ENCODE measurements around the gene KCNK17.

The KCNK17 gene

GRCh38 chr6:39335780-39336545 lies 21.7 kb upstream of the KCNK17 start:
- peak in 1 of 2 donors; percentile 30 for DNase-seq

GRCh38 chr6:39333644-39334438 lies 19.6 kb upstream of the KCNK17 start:
- no peak for DNase-seq

- peak; percentile 29 to 42 for DNase-seq
Measured at GRCh38 chr6:39330476-39330875, 16.3 kb upstream of the KCNK17 start.

- no peak for DNase-seq
Measured at GRCh38 chr6:39330057-39330456, 15.8 kb upstream of the KCNK17 start.

GRCh38 chr6:39328066-39328465 lies 13.8 kb upstream of the KCNK17 start:
- no peak for DNase-seq

- no peak for DNase-seq
Measured at GRCh38 chr6:39327507-39327906, 13.3 kb upstream of the KCNK17 start.

- DNase-seq = no peak
Measured at GRCh38 chr6:39322306-39322850, 8.2 kb upstream of the KCNK17 start, which contains the start of gene KCNK16. KCNK16 (minus strand) TSS chr6:39322702; CDS start chr6:39322540, 162 bp downstream.

GRCh38 chr6:39321761-39322160 lies 7.5 kb upstream of the KCNK17 start:
- no peak for DNase-seq

GRCh38 chr6:39320363-39320984 lies 6.3 kb upstream of the KCNK17 start:
- no peak for DNase-seq

GRCh38 chr6:39319621-39320362 lies 5.6 kb upstream of the KCNK17 start:
- DNase-seq = no peak

GRCh38 chr6:39317256-39317655 lies 3.0 kb upstream of the KCNK17 start:
- no peak for DNase-seq

GRCh38 chr6:39313526-39314272 lies 520 bp downstream of the KCNK17 start:
- DNase-seq = no peak

GRCh38 chr6:39312912-39313525 lies 1.2 kb downstream of the KCNK17 start:
- no peak for DNase-seq

GRCh38 chr6:39310542-39310941 lies 3.7 kb downstream of the KCNK17 start:
- no peak for DNase-seq

GRCh38 chr6:39309942-39310531 lies 4.2 kb downstream of the KCNK17 start:
- peak; percentile 33 to 61 for DNase-seq

- DNase-seq = no peak
Measured at GRCh38 chr6:39307462-39307861, 6.8 kb downstream of the KCNK17 start.

GRCh38 chr6:39304951-39305350 lies 9.3 kb downstream of the KCNK17 start:
- no peak for DNase-seq

- no peak for DNase-seq
Measured at GRCh38 chr6:39303425-39304153, 10.6 kb downstream of the KCNK17 start.

- DNase-seq = peak; percentile 41 to 53
Measured at GRCh38 chr6:39302669-39303424, 11.4 kb downstream of the KCNK17 start.

Measured in hippocampal formation (tissue), 2 donors.